Mesodermal cell (in vitro differentiated cells): Measurements from ENCODE around the gene TACSTD2.
"Not testable (repeated sequence)": the region's sequence is repeated elsewhere in the genome, so short reads cannot be mapped to it uniquely, and the experiment has no call there.

Experiments
- H3K27ac ChIP-seq: 2 replicates; pipeline ENCODE4 v1.7.0; 2013; ENCODE audit warnings: mild to moderate bottlenecking, low read depth, low read length, moderate library complexity; ENCODE audit not compliant: severe bottlenecking
- H3K36me3 ChIP-seq: 2 replicates; pipeline ENCODE4 v1.7.1; 2013; ENCODE audit warnings: mild to moderate bottlenecking, low read length, moderate library complexity; ENCODE audit not compliant: control insufficient read depth, insufficient read depth
- H3K4me1 ChIP-seq: one replicate; pipeline ENCODE4 v1.7.1; 2013; ENCODE audit warnings: mild to moderate bottlenecking, low read length; ENCODE audit not compliant: insufficient read depth, control insufficient read depth, poor library complexity, severe bottlenecking
- H3K4me3 ChIP-seq: 2 replicates; pipeline ENCODE4 v1.7.0; 2013; ENCODE audit warnings: low read length, control low read depth, mild to moderate bottlenecking; ENCODE audit not compliant: insufficient read depth, poor library complexity, severe bottlenecking; ENCODE audit errors: extremely low read depth
- H3K9me3 ChIP-seq: 2 replicates; pipeline ENCODE4 v1.7.1; 2013; ENCODE audit warnings: mild to moderate bottlenecking, low read length, moderate library complexity; ENCODE audit not compliant: control insufficient read depth
- WGBS, 2 experiments: methylation state at CpG; one replicate each; pipeline ENCODE4 v1.1.5; 2013; ENCODE audit warnings: missing lambda C conversion rate in 2 of 2; ENCODE audit not compliant: insufficient coverage in 2 of 2; 5-methylcytosine and 5-hydroxymethylcytosine counted together

Gene TACSTD2

DNA sequence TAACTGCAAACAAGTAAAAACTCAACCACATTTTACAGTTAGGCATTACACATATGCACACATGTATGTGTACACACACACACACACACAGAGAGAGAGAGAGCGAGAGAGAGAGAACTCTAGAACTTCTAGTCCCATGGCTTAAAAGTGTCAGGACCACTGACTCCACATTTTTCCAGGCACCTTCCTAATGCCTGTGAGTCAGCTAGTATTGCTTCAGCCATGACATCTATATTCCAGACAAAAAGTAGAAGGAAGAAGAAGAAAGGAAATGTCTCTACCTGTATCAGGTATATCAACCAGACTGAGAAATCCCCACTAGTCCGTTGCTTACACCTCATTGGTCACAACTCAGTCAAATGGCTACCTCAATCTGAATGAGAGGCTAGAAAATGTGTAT, 31.9 kb upstream of the TACSTD2 start:
- Histone ChIP-seq H3K27ac (no peak overlapping the region), H3K4me1 (peaks cover 4% of the 10 kb centered on the region), H3K4me3 (no peak overlapping the region), H3K36me3 (no peaks in the 10 kb centered on the region), H3K9me3 (no peaks in the 10 kb centered on the region)
- no CpG with 5 or more reads among the region's 2 CpGs for WGBS, 2 experiments

- no peak overlapping the region for H3K27ac ChIP-seq
- no peaks in the 10 kb centered on the region for H3K9me3 ChIP-seq
- no peaks in the 10 kb centered on the region for H3K36me3 ChIP-seq
- H3K4me1 ChIP-seq = peaks cover 4% of the 10 kb centered on the region
- no peak overlapping the region for H3K4me3 ChIP-seq
Measured at GRCh38 chr1:58608297-58608696, 31.2 kb upstream of the TACSTD2 start.

DNA sequence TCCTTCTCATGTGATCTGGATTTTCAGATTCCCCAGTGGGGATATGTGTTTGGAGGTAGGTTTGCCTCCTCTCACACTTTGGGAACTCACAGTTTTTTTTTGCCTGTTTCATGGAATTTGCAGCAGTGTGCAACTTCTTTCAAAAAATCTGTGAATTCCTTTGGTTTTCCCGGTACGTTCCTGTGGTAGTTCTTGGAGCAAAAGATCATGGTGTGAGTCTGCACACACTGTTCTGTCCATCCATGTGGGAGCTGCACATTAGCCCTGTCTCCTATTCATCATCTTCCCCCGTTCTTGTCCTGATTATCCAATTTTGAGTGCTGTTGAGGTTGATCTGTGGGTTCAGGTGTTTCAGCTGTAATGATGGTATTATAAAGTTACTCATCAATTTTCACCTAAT, 30.3 kb upstream of the TACSTD2 start:
- Histone ChIP-seq H3K4me3 (no peak overlapping the region), H3K27ac (no peak overlapping the region), H3K4me1 (peaks cover 4% of the 10 kb centered on the region), H3K9me3 (no peaks in the 10 kb centered on the region), H3K36me3 (no peaks in the 10 kb centered on the region)
- WGBS, 2 experiments = 77 to 83% methylated on average over 2 of the region's 3 CpGs

DNA sequence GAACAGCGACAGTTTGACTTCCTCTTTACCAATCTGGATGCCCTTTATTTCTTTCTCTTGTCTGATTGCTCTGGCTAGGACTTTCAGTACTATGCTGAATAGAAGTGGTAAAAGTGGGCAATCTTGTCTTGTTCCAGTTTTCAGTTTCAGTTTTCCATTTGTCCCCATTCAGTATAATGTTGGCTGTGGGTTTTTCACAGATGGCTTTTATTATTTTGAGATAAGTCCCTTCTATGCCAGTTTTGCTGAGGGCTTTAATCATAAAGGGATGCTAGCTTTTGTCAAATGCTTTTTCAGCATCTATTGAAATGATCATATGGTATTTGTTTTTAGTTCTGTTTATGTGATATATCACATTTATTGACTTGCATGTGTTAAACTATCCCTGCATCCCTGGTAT, 24.9 kb upstream of the TACSTD2 start:
- H3K27ac ChIP-seq, H3K4me3 ChIP-seq, H3K4me1 ChIP-seq, H3K9me3 ChIP-seq, H3K36me3 ChIP-seq: not testable (repeated sequence)
- 86% methylated on average over 1 of the region's 1 CpG; no CpG with 5 or more reads in 1 of the 2 experiments for WGBS, 2 experiments

- no peak overlapping the region for H3K27ac ChIP-seq
- no peaks in the 10 kb centered on the region for H3K36me3 ChIP-seq
- no peak overlapping the region for H3K4me3 ChIP-seq
- H3K9me3 ChIP-seq = no peaks in the 10 kb centered on the region
- peaks cover 7% of the 10 kb centered on the region for H3K4me1 ChIP-seq
- WGBS, 2 experiments = 82 to 92% methylated on average over 3 to 5 of the region's 6 CpGs
Measured at GRCh38 chr1:58597996-58598395, 20.9 kb upstream of the TACSTD2 start.

DNA sequence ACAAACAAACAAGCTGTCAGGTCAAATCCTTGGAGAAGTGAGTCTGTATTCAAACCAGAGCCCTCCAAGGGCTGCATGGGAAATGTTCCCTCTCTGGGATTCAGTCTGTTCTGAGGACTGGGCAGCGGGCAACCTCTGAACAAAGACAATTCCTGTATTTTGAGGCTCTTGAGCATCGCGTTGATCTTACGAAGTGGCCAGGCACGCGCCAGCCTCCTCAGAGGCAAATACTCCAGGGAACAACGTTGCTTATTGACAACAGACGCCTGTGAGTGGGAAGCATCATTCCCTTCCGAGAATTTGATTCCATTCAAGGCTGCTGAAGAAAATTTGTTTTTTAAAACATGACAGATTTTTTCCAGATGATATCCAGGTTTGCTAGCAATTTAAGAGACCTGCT, 20.0 kb upstream of the TACSTD2 start:
- Histone ChIP-seq H3K36me3 (no peaks in the 10 kb centered on the region), H3K4me1 (peaks cover 16% of the 10 kb centered on the region), H3K9me3 (no peaks in the 10 kb centered on the region), H3K4me3 (no peak overlapping the region), H3K27ac (peak overlapping the region; percentile 16)
- WGBS, 2 experiments = 87% methylated on average over 9 of the region's 9 CpGs

GRCh38 chr1:58596631-58597052, 19.6 kb upstream of the TACSTD2 start:
- Histone ChIP-seq H3K4me1 (peaks cover 17% of the 10 kb centered on the region), H3K4me3 (no peak overlapping the region), H3K27ac (peak overlapping the region; percentile 16), H3K9me3 (no peaks in the 10 kb centered on the region), H3K36me3 (no peaks in the 10 kb centered on the region)
- 58 to 89% methylated on average over 2 of the region's 4 CpGs for WGBS, 2 experiments

DNA sequence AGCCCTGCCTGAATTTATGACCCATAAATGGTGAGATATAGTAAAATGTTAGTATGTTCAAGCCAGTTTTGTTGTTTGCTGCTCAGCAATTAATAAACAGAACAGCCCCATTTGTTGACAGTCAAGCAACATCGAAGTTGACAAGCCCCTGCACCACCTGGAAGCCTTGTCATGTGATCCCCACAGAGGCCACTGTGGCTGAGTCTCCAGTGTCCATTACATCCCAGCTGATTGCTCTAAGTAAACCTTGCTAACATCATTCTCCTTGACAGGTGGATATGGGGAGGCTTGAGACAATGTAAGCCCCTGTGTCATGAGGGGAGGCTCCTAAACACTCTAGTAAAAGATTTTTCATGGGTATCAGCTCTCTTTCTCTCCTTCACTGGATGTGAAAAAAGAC, 17.5 kb upstream of the TACSTD2 start:
- Histone ChIP-seq H3K4me1 (peaks cover 17% of the 10 kb centered on the region), H3K9me3 (no peaks in the 10 kb centered on the region)
- 89 to 100% methylated on average over 1 of the region's 1 CpG for WGBS, 2 experiments

DNA sequence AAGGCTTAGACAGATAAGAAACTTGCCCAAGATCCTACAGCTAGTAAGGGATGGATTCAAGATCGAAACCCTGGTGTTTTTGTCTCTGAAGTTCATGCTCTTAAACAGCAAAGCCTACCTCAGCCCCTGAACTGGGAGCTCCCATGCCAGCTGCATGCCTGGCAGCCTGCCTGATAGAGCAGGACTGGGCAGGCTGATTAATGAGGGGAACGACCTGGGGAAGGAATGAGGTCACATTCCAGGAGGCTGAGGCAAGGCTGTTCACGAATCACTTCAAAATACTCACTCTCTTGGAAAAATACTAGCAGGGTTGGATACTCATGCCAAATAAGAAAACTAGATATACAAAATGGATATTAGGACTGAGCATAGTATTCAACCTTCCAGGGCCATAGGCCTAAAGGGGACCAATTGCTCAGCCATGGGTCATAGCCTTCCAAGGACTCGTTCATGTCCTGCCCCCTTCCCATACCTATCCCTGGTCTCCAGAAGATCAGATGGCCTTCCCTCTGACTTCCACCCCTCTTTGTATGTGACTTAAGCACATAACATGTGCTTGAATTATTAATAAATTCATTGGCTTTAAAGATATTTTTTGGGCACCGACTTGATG, 15.6 kb upstream of the TACSTD2 start:
- 100% methylated on average over 2 of the region's 5 CpGs; no CpG with 5 or more reads in 1 of the 2 experiments for WGBS, 2 experiments
- Histone ChIP-seq H3K9me3 (no peaks in the 10 kb centered on the region), H3K36me3 (no peaks in the 10 kb centered on the region), H3K27ac (no peak overlapping the region), H3K4me1 (peaks cover 17% of the 10 kb centered on the region), H3K4me3 (no peak overlapping the region)

More for the DNA sequence above, 17.5 kb upstream of the TACSTD2 start:
- no peaks in the 10 kb centered on the region for H3K36me3 ChIP-seq
- no peak overlapping the region for H3K27ac ChIP-seq
- no peak overlapping the region for H3K4me3 ChIP-seq

- Histone ChIP-seq H3K27ac (no peak overlapping the region), H3K9me3 (no peaks in the 10 kb centered on the region), H3K4me1 (peaks cover 11% of the 10 kb centered on the region), H3K4me3 (no peak overlapping the region), H3K36me3 (no peaks in the 10 kb centered on the region)
- no CpG with 5 or more reads among the region's 1 CpG for WGBS, 2 experiments
Measured at GRCh38 chr1:58591806-58592205, 14.8 kb upstream of the TACSTD2 start.

DNA sequence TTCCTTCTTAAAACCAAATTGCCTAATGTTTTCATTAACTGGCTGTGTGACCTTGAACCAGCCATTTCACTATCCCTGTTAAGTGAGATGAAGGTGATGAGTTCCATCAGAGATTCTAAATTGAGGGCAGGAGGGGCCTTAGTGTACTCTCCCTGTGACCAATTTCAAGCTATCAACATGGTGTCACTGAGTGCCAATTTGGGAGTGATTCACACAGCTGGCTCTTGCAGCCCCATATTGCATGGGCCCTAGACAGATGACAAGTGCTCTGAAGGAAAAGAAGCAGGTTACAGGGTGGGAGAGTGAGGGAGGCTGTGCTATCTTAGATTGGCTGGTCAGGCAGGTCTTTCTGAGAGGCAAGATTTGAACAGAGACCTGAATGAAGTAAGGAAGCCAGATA, 13.0 kb upstream of the TACSTD2 start:
- no peaks in the 10 kb centered on the region for H3K36me3 ChIP-seq
- H3K9me3 ChIP-seq = no peaks in the 10 kb centered on the region
- no peak overlapping the region for H3K27ac ChIP-seq
- no peak overlapping the region for H3K4me3 ChIP-seq
- peaks cover 11% of the 10 kb centered on the region for H3K4me1 ChIP-seq
